H9 (cell line): Measurements from ENCODE around the gene AMELX. TPM values are rescaled to one million over a fixed set of nuclear protein-coding genes. Genes with fewer than 3 reads are reported as not detected.

Experiments used
- DNase-seq: peaks from one replicate; pipeline ENCODE4 v3.0.0-alpha.2; 2017
- H2AFZ ChIP-seq: one replicate; pipeline ENCODE4 v1.6.1; 2013; ENCODE audit warnings: mild to moderate bottlenecking, low read length, control low read depth, moderate library complexity
- H2AK5ac ChIP-seq: 2 replicates; pipeline ENCODE4 v1.6.1; 2013; ENCODE audit warnings: low read length, control low read depth, mixed read lengths; ENCODE audit not compliant: insufficient read length
- H2BK120ac ChIP-seq: one replicate; pipeline ENCODE4 v1.6.1; 2013; ENCODE audit warnings: low read depth, mild to moderate bottlenecking, low read length, control low read depth, inconsistent platforms; ENCODE audit not compliant: poor library complexity, severe bottlenecking
- H2BK12ac ChIP-seq: 2 replicates; pipeline ENCODE4 v1.6.1; 2013; ENCODE audit warnings: low read length, control low read depth, mixed read lengths, low read depth; ENCODE audit not compliant: insufficient read length
- H2BK15ac ChIP-seq: 2 replicates; pipeline ENCODE4 v1.6.1; 2013; ENCODE audit warnings: low read depth, low read length, control low read depth
- H2BK20ac ChIP-seq: one replicate; pipeline ENCODE4 v1.6.1; 2013; ENCODE audit warnings: low read depth, mild to moderate bottlenecking, low read length, control low read depth, inconsistent platforms; ENCODE audit not compliant: poor library complexity, severe bottlenecking
- H2BK5ac ChIP-seq: 2 replicates; pipeline ENCODE4 v1.6.1; 2013; ENCODE audit warnings: low read length, control low read depth, mixed read lengths; ENCODE audit not compliant: insufficient read length
- H3K14ac ChIP-seq: 2 replicates; pipeline ENCODE4 v1.6.1; 2013; ENCODE audit warnings: low read length, control low read depth; ENCODE audit not compliant: insufficient read depth
- H3K18ac ChIP-seq: 2 replicates; pipeline ENCODE4 v1.6.1; 2013; ENCODE audit warnings: low read depth, mild to moderate bottlenecking, mixed read lengths, low read length, control low read depth; ENCODE audit not compliant: insufficient read length
- H3K23ac ChIP-seq: 2 replicates; pipeline ENCODE4 v1.6.1; 2013; ENCODE audit warnings: low read length, control low read depth, mixed read lengths, low read depth; ENCODE audit not compliant: insufficient read length
- H3K23me2 ChIP-seq: 2 replicates; pipeline ENCODE4 v1.6.1; 2013; ENCODE audit warnings: low read depth, mild to moderate bottlenecking, mixed read lengths, low read length, control low read depth; ENCODE audit not compliant: insufficient read length, poor library complexity, severe bottlenecking
- H3K27ac ChIP-seq: 2 replicates; pipeline ENCODE4 v1.5.1; 2013; ENCODE audit warnings: low read length, control low read depth, mixed read lengths, low read depth; ENCODE audit not compliant: insufficient read length
- H3K27me3 ChIP-seq: 2 replicates; pipeline ENCODE4 v1.6.1; 2013; ENCODE audit warnings: low read length, control low read depth, inconsistent platforms; ENCODE audit not compliant: insufficient read depth
- H3K4ac ChIP-seq: 2 replicates; pipeline ENCODE4 v1.6.1; 2013; ENCODE audit warnings: low read depth, mild to moderate bottlenecking, control low read depth, inconsistent platforms, low read length, moderate library complexity
- H3K4me1 ChIP-seq: 2 replicates; pipeline ENCODE4 v1.6.1; 2013; ENCODE audit warnings: low read length, control low read depth, inconsistent platforms; ENCODE audit not compliant: insufficient read depth
- H3K4me2 ChIP-seq: 2 replicates; pipeline ENCODE4 v1.6.1; 2013; ENCODE audit warnings: low read length, control low read depth, mixed read lengths; ENCODE audit not compliant: insufficient read length, insufficient read depth
- H3K56ac ChIP-seq: 2 replicates; pipeline ENCODE4 v1.6.1; 2013; ENCODE audit warnings: low read depth, mild to moderate bottlenecking, mixed read lengths, low read length, control low read depth; ENCODE audit not compliant: insufficient read length
- H3K79me1 ChIP-seq: 2 replicates; pipeline ENCODE4 v1.6.1; 2013; ENCODE audit warnings: low read depth, mild to moderate bottlenecking, moderate library complexity, low read length, control low read depth, inconsistent platforms; ENCODE audit not compliant: insufficient read depth, poor library complexity, severe bottlenecking
- H3K79me2 ChIP-seq: 2 replicates; pipeline ENCODE4 v1.6.1; 2013; ENCODE audit warnings: low read length, control low read depth, inconsistent platforms; ENCODE audit not compliant: insufficient read depth
- H3K9ac ChIP-seq: 2 replicates; pipeline ENCODE4 v1.6.1; 2013; ENCODE audit warnings: low read length, control low read depth, mixed read lengths; ENCODE audit not compliant: insufficient read length; ENCODE audit errors: extremely low read depth
- H3K9me3 ChIP-seq: one replicate; pipeline ENCODE4 v1.6.1; 2013; ENCODE audit warnings: low read depth, low read length, inconsistent platforms; ENCODE audit not compliant: control insufficient read depth
- H3T11ph ChIP-seq: one replicate; pipeline ENCODE4 v1.6.1; 2013; ENCODE audit warnings: mild to moderate bottlenecking, low read length, control low read depth, inconsistent platforms
- H4K20me1 ChIP-seq: one replicate; pipeline ENCODE4 v1.6.1; 2013; ENCODE audit not compliant: control insufficient read depth, insufficient read length, insufficient read depth
- H4K5ac ChIP-seq: 2 replicates; pipeline ENCODE4 v1.6.1; 2013; ENCODE audit warnings: low read depth, mild to moderate bottlenecking, mixed read lengths, low read length, control low read depth; ENCODE audit not compliant: insufficient read length
- H4K8ac ChIP-seq: replicated peaks from 2 replicates; pipeline ENCODE4 v1.6.1; 2013; ENCODE audit warnings: low read length, control low read depth, mixed read lengths, low read depth; ENCODE audit not compliant: insufficient read length
- H4K91ac ChIP-seq: 2 replicates; pipeline ENCODE4 v1.6.1; 2013; ENCODE audit warnings: low read depth, mild to moderate bottlenecking, moderate library complexity, mixed read lengths, low read length, control low read depth; ENCODE audit not compliant: insufficient read length
- H3K27ac Mint-ChIP-seq, 3 experiments: 2 replicates in 2 of 3; 3 replicates in 1 of 3; pipeline ENCODE4 v1.8.0; 2020 to 2021; ENCODE audit warnings: mixed read lengths in 3 of 3, mild to moderate bottlenecking in 1 of 3, moderate library complexity in 1 of 3
- H3K27me3 Mint-ChIP-seq: 2 replicates; pipeline ENCODE4 v1.8.0; 2021; ENCODE audit warnings: low read depth, mild to moderate bottlenecking, moderate library complexity, mixed read lengths
- H3K36me3 Mint-ChIP-seq, 3 experiments: 2 replicates in 2 of 3; 3 replicates in 1 of 3; pipeline ENCODE4 v1.8.0; 2020 to 2021; ENCODE audit warnings: low read depth in 3 of 3, mixed read lengths in 3 of 3; ENCODE audit not compliant: insufficient read depth in 1 of 3
- H3K4me1 Mint-ChIP-seq, 2 experiments: 2 replicates each; pipeline ENCODE4 v1.8.0; 2020; ENCODE audit warnings: mixed read lengths in 2 of 2
- H3K4me3 Mint-ChIP-seq, 2 experiments: 2 replicates in 1 of 2; 3 replicates in 1 of 2; pipeline ENCODE4 v1.8.0; 2020 to 2021; ENCODE audit warnings: mild to moderate bottlenecking in 2 of 2, mixed read lengths in 2 of 2, moderate library complexity in 1 of 2
- H3K9me3 Mint-ChIP-seq, 2 experiments: 2 replicates in 1 of 2; 3 replicates in 1 of 2; pipeline ENCODE4 v1.8.0; 2020; ENCODE audit warnings: mild to moderate bottlenecking in 2 of 2, mixed read lengths in 2 of 2, moderate library complexity in 1 of 2
- CTCF ChIP-seq: fragments of 200-600 bp; sonication (generic); conservative IDR thresholded peaks from 3 replicates; pipeline ENCODE4 v1.8.0; 2021; ENCODE audit warnings: antibody characterized with exemption, mild to moderate bottlenecking
- total RNA-seq: library from RNA; stranded (reverse); gene quantifications from 2 replicates; pipeline ENCODE4 v1.2.1, GENCODE V29; 2021

AMELX gene
- total RNA-seq, 1 experiment from 2014 or later = not detected

DNA sequence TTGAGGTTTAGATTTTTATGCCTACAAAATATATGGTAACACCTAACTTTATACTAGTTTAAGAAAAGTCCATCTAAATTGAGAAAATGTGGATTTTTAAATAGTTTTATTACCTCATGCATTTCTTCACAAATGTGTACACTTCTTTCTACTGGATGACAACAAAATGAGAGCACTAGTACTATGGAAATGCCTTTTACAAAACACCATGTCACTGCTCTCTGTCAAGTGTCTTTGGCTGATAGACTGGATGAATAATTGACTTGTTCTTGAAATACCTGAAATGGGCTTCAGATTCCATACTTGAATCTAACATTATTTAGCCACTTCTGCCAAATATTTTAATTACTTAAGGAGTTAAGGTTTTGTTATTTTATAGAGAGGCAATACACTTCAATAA is 49.5 kb downstream of the AMELX start:
- Histone ChIP-seq H3K56ac (no peak overlapping the region), H2BK5ac (no peak overlapping the region), H3K27me3 (no peaks in the 10 kb centered on the region), H2BK20ac (no peak overlapping the region), H3K27ac (no peak overlapping the region), H2BK120ac (no peak overlapping the region), H3K18ac (no peak overlapping the region), H3T11ph (no peak overlapping the region), H3K4me2 (no peak overlapping the region), H3K79me2 (no peaks in the 10 kb centered on the region), H3K4ac (no peak overlapping the region), H3K4me1 (peaks cover 3% of the 10 kb centered on the region; the same call in 1 of the 2 replicates), H3K14ac (no peak overlapping the region), H3K9ac (no peak overlapping the region), H2AFZ (no peak overlapping the region), H2BK15ac (no peak overlapping the region), H3K23ac (no peak overlapping the region), H3K23me2 (no peaks in the 10 kb centered on the region), H4K20me1 (no peaks in the 10 kb centered on the region), H4K8ac (no peak overlapping the region), H4K91ac (no peak overlapping the region), H3K9me3 (peaks cover 6% of the 10 kb centered on the region), H2BK12ac (no peak overlapping the region), H2AK5ac (no peak overlapping the region), H3K79me1 (no peaks in the 10 kb centered on the region), H4K5ac (no peak overlapping the region)
- Mint-ChIP-seq H3K9me3 (peaks cover 47 to 55% of the 10 kb centered on the region in 2 experiments), H3K27me3 (no peaks in the 10 kb centered on the region; the same call in none of the 2 replicates), H3K27ac (no peak overlapping the region), H3K36me3 (peaks cover 0 to 4% (median 0%) of the 10 kb centered on the region in 3 experiments; a peak in 2 of 7 replicates), H3K4me1 (peaks cover 0 to 6% of the 10 kb centered on the region in 2 experiments; a peak in 2 of 4 replicates), H3K4me3 (no peak overlapping the region)
- no peak for TF ChIP-seq CTCF
- no peak for DNase-seq
